CD4-positive, alpha-beta T cell treated with Interleukin-12 subunit alpha and Interleukin-12 subunit beta, for 1 hour (primary cell): Measurements from ENCODE around the gene LENEP.

Source experiments
- DNase-seq: peaks from one replicate; pipeline ENCODE4 v3.0.0-alpha.2; 2020

The LENEP gene

DNA sequence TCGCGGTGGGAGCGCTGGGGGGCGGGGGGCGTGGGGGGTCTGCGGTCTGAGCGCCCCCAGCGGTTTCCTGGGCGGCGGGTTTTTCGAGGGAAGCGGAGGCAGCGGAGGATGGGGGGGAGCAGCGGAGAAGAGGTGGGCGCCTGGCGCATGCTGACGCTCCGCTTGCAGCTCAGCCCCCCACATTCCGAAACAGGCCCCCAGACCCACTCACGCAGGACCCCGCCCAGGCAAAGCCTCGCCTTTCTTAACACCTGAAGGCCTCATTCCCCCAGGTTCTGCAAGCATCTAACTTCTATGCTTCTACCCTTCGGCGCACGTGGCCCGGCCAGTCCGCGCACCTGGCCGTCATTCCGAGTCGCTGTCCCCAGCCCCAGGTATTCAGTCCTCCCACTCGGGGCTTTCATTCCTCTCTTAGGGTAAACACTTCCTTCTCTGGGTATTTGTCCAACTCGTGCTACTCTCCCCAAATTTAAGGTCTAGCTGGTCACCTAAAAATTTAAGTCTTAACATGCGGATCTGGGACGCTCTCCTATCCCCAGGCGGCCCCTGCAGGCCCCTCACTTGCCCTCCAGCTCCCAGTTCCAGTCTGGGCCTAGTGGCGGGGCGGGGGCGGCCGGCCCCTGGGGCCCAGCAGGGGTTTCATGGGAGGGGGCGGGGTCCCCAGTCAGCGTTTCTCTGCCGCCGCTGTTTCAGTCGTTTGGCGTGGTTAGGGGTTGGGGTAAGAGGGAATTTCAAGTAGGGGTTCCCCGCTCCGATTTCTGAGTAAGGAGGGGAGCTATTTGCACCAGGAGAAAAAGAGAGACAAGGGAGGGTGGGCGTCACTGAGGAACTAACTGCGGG is 6.4 kb downstream of the LENEP start:
- peak; percentile 55 for DNase-seq

DNA sequence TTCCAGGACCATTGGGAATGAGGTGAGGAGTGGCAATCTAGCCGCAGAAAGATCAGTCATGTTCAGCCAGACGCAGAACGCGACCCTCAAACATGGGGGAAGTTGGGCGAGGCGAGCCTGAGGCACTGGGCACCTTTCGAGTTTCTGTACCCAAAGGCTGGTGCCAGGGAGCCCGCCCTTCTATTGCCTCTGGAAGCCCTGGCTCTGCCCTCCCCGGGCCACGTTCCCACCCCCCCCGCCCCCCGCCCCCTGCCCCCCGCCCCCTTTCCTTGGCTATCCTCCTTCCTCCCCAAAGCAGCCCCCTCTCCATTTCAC is 7.0 kb downstream of the LENEP start:
- no peak for DNase-seq

DNA sequence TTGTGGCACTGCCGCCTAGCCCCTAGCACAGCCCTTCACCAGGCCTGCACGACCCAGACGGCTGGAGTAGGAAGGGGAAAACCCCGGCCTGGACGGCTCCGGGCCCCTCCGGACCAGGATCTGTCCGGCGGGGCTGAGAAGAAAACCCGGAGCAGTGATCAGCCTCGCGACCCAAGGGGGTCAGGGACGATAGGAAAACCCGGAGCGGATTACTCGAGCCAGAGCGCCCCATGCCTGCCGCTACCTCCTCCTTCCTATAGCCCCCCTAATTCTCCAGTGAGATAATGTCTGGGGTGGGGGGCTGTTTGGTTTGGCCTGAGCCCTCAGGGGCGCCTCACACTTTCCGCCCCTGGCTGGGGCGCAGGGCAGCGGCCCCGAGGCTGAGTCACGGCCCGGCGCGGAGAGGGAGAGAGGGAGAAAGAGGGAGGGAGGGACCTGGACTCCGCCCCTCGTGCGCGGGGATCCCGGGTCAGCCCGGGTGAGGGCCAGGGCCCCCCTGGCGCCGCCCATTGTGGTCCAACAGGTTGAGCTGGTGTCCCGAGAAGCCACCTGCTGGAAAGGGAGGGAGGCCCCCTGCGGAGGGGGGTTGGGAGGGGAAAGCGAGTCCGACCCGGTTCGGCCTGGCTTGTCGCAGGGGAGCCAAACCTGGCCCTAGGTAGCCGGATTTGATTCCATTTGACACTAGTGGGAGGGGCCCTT is 7.5 kb downstream of the LENEP start:
- peak; percentile 82 for DNase-seq

DNA sequence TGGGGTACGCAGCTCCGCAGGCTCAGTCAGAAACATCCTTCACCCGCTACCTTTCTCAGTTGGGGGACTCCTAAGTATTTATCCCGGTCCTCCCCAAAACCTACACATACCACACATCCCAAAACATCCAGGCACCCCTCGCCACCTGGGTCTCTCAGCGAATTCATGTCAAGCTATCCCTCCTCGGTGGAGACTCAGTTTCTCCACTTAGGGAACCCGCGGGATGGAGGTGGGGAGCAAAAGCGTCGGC is 8.0 kb downstream of the LENEP start:
- DNase-seq, result no peak

DNA sequence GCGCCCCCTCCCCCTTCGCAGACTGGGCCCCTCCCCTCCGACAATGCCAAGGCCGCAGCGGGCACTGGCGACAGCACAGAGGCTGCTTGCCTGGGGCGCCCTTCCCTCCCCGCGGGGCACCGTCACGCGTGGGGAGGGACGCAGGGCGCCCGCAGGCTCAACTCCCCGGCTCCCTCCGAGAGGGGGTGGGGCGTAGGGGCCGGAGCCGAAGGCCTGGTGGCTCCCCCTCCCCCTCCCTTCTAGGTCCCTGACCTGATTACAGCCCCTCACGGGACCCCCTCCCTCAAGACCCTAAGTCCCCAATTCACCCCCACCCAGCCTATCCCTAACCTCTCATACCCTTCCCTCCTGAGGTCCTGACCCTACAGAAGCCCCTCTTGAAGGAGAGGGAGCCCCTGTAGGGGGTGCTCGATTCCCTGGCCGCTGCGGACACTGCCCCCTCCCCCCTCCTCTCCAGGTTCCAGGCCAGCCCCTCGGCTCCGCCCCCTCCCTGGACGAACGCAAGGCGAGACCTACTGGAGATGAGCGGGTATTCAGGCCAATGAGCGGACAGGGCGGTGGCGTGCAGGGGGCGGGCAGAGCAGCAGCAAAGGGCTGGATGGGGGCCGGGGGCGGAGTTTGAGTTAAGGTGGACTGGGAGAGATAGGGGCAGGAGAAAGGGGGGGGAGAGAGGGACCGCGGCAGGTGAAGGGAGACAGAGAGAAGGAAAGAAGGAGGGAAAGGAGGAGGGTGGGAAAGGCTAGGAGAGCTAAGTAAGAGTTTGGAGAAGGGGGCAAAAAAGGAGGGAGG is 8.5 kb downstream of the LENEP start:
- peak; percentile 98 for DNase-seq

DNA sequence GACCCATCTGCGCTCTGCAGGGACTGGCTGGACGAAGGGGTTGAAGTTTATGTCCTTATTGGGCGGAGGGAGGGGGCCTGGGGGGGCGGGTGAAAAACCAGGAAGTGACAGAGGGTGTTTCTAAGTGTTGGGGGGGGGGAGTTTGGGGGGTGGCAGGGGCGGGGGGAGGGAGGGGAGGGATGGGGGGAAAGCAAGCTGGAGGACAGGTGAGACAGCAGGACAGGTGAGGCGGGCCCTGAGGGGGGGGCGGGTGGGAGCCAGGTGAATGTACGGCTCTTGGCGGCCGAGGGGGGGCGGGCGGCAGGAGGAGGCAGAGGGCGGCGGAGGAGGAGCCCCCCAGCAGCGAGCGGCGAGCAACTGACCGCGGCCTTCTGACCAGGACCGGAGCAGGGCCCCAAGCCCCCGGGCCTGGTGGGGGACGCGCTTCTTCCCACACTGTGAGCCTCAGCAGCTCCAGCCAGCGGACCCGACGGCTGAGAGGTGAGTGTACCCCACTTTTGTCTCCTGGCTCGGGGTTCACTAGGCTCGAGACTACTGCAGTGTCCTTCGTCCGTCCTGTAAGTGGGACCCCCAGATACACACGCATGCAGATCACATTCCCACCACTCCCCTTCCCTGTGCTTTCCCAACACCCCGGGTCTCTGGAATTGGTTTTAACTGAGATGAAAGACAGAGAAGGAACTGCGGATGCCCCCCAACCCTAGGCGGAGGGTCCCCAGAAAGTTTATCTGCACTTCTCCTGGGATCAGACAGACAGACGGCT is 9.3 kb downstream of the LENEP start, which contains the start of gene ZBTB7B:
Gene ZBTB7B, plus strand, starts transcription at position 339 of the 763 bp plus-strand sequence. CDS start 11,859 bp downstream, outside the sequence.
- DNase-seq, result no peak

DNA sequence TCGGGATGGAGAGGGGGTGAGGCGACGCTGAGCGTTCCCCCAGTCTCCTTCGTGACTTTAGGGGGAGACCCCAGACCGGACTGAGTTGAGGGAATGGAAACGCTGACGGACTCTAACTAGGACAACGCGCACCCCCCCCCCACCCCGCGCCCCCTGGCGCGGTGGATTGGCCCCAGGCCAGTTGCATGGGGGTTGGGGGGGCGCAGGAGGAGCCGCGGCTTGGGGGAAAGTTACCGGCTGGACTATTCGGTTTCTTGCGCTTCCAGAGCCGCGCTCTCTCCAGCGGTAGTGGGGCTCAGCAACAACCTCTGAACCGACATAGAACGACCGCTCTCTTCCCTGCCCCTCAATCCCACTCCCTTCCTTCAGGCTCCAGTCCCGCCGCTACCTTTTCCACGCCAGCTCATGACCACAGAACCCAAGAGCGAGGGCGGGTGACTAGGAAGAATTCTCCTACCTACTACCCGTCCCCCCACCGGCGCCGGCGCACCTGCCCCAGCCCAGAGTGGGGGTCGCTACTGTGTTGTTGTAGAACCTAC is 9.9 kb downstream of the LENEP start:
- no peak for DNase-seq

DNA sequence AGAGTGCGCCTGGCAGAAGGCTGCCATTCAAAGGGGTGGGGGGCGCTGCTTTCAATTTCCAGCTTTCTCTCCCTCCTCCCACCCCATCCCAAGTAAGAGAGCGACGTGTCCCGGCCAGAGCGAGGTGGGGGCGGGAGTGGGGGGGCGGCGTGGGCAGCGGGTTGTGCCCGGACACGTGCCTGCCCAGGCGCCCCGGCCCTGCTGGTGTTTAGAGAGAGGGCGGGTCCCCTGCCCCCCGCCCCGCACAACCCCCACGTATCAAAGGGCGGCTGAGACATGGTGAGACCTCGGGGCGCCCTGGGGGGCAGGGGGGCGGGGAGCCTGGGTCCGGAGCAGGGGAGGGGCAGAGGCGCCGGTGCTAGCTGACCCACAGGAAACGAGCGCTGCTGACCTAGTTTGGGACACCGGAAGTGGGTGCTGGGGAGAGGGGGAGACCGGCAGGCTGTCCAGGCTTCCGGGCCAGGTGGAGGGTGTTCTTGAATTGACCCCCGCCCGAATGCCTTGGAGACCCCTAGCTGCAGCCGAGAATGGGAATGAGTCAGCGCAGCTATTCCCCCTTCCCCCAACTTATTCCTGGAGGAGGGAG is 10.5 kb downstream of the LENEP start:
- no peak for DNase-seq

DNA sequence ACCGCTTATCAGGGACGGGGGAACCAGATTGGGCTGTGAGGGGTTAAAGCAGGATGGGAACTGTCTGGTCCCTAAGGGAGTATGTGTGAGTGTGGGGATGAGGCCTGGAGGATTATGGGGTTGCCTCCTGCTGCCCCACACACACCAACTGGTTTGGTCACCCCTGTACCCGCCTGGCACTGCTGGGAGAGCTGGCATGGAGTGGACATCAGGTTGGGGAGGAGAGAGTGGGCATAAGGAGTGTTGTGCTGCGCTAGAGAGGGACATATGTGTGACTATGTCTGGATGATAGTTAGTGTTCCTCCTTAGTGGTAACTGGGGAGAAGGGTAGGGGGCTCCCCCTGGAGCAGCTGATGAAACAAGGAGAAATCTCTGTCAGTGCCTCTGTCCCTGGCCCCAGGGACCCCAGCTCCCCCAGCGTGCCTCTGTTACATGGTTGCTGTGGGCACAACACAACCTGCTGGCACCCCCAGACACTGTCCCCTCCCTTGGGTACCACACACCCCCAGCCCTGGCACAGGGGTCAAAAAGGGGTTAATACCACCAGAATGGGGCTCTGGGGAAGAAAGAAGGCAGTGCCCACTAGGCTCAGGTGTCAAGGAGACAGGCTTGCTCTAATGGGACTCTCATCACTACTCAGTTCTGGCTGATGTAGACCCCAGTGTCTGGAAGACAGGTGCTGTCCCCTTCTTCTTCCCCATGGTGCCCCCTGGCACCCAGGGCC is 11.1 kb downstream of the LENEP start:
- no peak for DNase-seq

DNA sequence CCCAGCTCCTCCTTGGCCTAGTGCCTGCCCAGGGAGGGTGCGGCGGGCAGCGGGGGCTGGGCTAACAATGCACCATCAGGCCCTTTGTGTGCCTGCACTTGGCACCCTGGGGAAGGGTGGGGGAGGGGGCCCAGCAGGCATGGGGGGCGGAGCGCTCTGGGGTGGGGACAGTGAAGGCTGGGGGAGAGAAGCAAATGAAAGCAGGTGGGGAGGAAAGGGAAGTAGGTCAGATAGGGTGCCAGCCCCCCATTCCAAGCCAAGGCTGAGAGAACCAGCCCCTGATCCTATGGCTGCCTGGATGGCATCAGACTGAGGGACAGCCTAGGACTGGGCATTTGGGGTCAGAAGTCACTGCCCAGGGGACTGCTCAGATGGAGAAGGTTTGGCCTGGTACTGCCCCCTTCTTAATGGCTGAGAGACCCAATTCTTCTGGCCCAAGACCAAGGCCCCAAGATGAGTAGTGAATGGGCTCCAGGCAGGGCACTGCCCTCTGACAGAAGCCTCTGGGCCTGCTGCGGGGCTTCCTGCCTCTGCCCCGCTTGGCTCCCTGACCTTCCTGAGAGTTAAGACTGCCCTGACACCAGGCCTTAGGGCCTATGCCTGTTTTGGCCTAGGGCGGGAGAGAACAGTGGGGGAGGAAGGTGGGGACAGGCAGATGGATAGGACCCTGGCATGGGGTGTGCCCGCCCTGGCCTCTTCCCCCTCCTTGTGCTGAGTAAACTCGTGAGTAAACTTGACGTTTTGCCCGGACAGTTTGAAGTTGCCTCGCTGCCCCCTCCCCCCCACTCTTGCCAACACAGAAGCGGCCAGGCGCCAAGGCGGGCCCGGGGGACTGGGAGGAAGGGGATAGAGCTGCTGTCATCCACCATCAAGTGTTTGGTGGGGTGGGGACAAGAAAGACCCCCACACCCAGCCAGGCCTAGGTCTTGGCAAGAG is 12.0 kb downstream of the LENEP start:
- DNase-seq, result peak; percentile 57

DNA sequence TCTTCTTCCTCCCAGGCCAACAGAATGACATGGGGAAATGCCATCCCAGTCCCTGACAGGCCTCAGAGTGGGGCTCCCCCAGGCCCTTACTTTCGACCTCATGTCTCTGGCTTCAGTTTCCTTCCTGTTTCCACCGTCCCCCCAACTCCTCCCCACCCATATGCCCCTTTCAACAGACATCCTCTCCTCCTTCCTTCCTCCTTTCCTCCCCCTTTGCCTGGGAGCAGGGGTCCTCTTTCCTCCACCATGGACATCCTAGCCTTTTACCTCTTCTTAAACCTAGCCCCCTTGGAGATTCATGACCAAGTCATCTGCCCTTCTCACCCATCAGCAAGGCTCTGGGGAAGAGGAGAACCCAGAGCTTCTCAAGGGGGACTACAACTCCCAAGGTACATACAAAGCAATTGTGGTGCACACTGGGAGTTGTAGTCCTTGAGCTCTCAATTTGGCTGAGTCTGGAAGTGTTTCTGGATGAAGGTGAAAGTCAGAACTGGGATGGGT is 13.3 kb downstream of the LENEP start:
- peak; percentile 66 for DNase-seq

DNA sequence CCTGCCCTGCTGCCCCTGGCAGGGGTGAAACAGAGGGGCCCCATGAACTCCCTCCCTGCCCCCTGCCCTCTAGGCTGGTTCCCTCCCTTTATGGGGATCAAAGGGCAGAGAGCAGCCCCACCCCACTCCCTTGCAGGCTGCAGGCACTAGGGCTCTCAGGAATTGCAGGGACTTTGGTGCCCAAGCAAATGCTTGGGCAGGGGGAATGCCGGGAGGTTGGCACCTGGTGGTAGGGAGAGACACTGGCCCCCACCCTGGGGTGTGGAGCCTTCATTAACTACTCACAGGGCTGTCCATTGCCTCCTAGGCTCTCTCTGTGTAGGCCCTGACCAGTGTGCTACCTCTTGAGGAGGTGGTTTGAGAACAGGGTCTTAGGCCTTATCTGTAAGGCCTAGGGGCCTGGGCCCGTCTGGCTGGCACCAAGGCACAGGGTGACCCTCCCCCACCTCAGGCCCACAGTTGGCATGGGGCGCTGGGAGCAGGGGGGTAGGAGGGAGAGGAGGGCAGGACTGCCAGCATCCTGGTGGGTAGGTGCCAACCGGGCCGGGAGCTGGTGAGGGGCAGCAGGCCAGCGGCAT is 14.0 kb downstream of the LENEP start:
- no peak for DNase-seq

DNA sequence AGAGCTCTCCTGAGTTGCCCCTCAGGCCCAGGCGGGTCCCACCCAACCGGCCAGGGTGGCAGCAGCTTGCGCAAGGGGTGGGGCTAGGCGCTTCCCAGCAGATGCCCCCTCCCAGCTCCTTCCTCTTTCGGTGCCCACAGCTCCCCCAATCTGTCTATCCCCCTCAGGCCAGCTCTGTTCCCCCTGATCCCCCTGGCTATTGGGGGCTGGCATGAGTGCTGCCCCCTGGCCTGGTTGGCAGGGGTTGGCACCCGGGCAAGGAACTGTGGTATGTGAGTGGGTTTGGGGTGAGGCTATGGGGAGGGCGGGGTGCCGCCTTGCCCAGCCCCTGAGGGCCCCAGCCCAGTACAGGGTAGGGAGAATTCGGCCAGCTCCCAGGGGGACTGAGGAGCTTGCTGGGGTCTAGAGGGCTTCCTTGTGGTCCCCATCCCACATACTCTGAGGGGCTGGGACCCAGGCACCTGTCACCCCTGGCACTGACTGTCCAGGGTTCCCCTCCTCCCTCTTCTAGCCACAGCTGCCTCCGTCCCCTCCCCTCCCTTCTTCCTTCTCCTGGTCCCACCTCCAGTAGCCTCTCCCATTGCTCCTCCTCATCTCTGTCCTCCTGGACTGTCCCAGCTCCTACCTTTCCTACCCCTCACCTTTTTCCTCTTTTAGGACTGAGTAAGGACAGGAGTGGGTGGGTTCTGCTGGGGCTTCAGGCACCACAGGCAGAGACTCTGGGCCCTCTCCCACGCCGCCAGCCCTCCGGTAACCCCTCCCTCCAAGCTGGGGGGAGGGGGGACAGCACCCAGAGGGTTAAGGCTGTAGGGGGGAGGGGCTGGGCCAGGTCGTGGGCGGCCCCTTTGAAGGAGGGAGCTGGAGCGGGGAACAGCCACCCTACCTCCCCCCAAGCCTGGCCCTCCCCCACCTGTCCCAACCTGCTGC is 14.9 kb downstream of the LENEP start:
- DNase-seq, result no peak

DNA sequence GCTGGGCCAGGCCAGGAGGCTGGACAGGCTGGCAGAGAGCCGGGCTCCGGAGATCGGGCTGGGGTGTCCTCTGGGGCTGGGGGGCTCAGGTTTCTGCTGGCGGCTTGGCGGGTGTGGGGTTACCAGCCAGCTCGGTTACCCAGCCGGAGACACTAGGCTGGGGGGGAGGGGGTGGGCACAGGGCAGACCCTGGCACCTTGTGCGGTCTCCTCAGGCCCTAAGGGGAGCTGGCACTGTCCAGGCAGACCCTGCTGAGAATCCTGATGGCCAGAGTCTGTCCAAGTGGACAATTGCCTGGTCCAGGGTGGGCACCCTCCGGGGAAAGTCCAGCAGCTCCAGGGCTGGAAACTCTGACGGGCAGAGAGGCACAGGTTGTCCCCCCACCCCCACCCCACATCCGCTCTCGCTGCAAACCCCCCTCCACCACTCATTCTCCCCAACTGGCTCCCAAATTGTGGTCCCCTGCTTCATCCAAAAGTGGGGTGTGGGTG is 15.9 kb downstream of the LENEP start:
- no peak for DNase-seq

DNA sequence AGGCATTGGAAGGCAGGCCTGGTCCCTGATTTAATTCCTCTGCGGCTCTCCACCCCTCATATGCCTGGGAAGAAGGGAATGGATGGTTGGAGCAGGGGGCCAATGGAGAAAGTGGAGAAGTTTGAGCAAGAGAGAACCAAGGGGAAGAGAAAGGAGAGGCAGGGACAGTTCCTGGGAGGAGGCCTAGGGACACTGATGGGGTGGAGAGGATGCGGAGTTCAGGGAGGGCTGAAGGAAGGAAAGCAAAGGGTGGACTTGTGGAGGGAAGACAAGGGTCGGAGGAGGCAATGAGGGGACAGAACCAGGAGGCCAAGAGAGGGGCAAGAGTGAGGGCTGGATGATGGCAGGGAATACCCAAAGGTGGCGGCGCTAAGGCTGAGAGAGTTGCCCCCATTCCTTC is 16.4 kb downstream of the LENEP start:
- DNase-seq, result no peak

DNA sequence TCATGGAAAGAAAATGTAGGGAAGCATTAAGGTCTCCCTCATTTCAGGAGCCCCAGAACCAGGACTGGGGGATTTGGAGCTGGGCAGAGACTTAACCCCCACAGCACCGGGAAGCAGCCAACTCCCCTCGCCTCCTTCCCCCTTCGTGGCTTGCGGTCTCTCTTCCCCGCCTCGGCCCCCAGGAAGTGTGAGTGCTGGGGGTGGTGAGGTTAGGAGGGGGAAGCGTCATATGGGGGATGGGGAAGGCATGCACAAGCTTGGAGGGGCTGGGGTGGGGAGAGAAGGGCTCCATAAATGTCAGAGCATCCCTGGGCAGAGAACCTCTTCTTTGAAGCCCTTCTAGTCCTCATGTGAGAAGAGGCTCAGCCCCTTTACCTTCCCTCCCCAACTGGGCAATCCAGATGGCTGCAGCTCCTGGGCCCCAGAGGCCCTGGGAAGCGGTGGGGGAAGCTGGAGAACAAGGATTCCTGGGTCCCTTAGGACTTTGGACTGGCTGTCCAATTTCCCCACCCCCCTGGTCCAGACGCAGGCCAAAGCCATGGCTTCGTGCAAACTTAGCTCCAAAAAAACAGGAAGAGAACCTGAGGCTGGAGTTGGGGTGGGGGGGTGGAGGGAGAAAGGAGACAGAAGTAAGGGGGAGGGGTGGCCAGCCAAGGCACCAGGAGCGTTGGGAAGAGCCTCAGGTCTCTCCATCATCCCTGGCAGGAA is 17.0 kb downstream of the LENEP start:
- DNase-seq, result no peak

DNA sequence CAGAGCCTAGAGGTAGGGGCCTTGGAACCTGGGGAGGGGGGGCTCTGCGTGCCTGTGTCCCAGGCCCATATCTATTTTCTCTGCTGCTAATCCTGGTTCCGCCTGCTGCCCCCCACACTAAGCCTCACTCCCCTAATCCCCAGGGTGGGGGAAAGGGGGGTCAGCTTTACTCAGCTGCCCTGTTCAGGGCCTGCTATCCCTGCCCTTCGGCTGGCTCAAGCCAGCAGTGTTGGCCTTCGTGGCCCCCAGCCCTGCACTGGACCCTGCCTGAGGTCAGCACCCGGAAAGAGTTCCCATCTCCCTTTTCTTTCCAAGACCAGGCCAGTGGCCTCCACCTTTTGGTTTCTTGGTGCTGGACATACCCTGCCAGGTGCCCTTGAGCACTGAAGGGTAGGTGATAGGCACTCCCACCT is 17.6 kb downstream of the LENEP start:
- no peak for DNase-seq

DNA sequence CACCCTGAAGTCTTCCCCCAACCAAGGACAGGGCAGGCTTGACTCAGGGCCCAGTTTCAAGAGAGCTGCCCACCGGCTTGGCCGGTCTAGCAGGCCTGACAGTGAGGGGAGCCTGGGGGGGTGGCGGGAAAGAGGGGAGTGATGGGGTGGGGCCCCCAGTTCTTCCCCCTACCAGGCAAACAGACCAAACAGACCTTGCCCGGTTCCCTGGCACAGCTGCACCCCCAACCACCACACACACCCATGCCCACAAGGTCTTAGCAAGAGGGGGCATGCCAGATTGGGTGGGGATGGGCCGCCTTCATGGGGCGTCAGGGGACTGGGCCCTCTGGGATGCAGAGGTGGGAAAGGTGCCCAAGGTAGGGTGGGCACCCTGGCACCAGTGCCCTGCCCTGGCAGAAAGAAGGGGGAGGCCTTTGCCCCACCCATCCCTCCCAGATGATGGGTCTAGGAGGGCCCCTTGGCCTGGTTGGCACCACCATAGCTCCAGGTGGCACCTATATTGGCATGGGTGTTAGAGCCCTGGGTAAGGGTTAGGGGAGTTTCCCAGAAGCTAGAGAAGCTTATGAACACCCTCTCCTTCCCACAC is 18.1 kb downstream of the LENEP start:
- DNase-seq, result no peak
